H9 (cell line): Measurements from ENCODE around the gene LRWD1. TPM values are rescaled to one million over a fixed set of nuclear protein-coding genes. Genes with fewer than 3 reads are reported as not detected.

ENCODE experiments used
- DNase-seq: peaks from one replicate; pipeline ENCODE4 v3.0.0-alpha.2; 2017
- H2AFZ ChIP-seq: one replicate; pipeline ENCODE4 v1.6.1; 2013; ENCODE audit warnings: mild to moderate bottlenecking, low read length, control low read depth, moderate library complexity
- H2AK5ac ChIP-seq: 2 replicates; pipeline ENCODE4 v1.6.1; 2013; ENCODE audit warnings: low read length, control low read depth, mixed read lengths; ENCODE audit not compliant: insufficient read length
- H2BK120ac ChIP-seq: one replicate; pipeline ENCODE4 v1.6.1; 2013; ENCODE audit warnings: low read depth, mild to moderate bottlenecking, low read length, control low read depth, inconsistent platforms; ENCODE audit not compliant: poor library complexity, severe bottlenecking
- H2BK12ac ChIP-seq: 2 replicates; pipeline ENCODE4 v1.6.1; 2013; ENCODE audit warnings: low read length, control low read depth, mixed read lengths, low read depth; ENCODE audit not compliant: insufficient read length
- H2BK15ac ChIP-seq: 2 replicates; pipeline ENCODE4 v1.6.1; 2013; ENCODE audit warnings: low read depth, low read length, control low read depth
- H2BK20ac ChIP-seq: one replicate; pipeline ENCODE4 v1.6.1; 2013; ENCODE audit warnings: low read depth, mild to moderate bottlenecking, low read length, control low read depth, inconsistent platforms; ENCODE audit not compliant: poor library complexity, severe bottlenecking
- H2BK5ac ChIP-seq: 2 replicates; pipeline ENCODE4 v1.6.1; 2013; ENCODE audit warnings: low read length, control low read depth, mixed read lengths; ENCODE audit not compliant: insufficient read length
- H3K14ac ChIP-seq: 2 replicates; pipeline ENCODE4 v1.6.1; 2013; ENCODE audit warnings: low read length, control low read depth; ENCODE audit not compliant: insufficient read depth
- H3K18ac ChIP-seq: 2 replicates; pipeline ENCODE4 v1.6.1; 2013; ENCODE audit warnings: low read depth, mild to moderate bottlenecking, mixed read lengths, low read length, control low read depth; ENCODE audit not compliant: insufficient read length
- H3K23ac ChIP-seq: 2 replicates; pipeline ENCODE4 v1.6.1; 2013; ENCODE audit warnings: low read length, control low read depth, mixed read lengths, low read depth; ENCODE audit not compliant: insufficient read length
- H3K23me2 ChIP-seq: 2 replicates; pipeline ENCODE4 v1.6.1; 2013; ENCODE audit warnings: low read depth, mild to moderate bottlenecking, mixed read lengths, low read length, control low read depth; ENCODE audit not compliant: insufficient read length, poor library complexity, severe bottlenecking
- H3K27ac ChIP-seq: 2 replicates; pipeline ENCODE4 v1.5.1; 2013; ENCODE audit warnings: low read length, control low read depth, mixed read lengths, low read depth; ENCODE audit not compliant: insufficient read length
- H3K27me3 ChIP-seq: 2 replicates; pipeline ENCODE4 v1.6.1; 2013; ENCODE audit warnings: low read length, control low read depth, inconsistent platforms; ENCODE audit not compliant: insufficient read depth
- H3K4ac ChIP-seq: 2 replicates; pipeline ENCODE4 v1.6.1; 2013; ENCODE audit warnings: low read depth, mild to moderate bottlenecking, control low read depth, inconsistent platforms, low read length, moderate library complexity
- H3K4me1 ChIP-seq: 2 replicates; pipeline ENCODE4 v1.6.1; 2013; ENCODE audit warnings: low read length, control low read depth, inconsistent platforms; ENCODE audit not compliant: insufficient read depth
- H3K4me2 ChIP-seq: 2 replicates; pipeline ENCODE4 v1.6.1; 2013; ENCODE audit warnings: low read length, control low read depth, mixed read lengths; ENCODE audit not compliant: insufficient read length, insufficient read depth
- H3K56ac ChIP-seq: 2 replicates; pipeline ENCODE4 v1.6.1; 2013; ENCODE audit warnings: low read depth, mild to moderate bottlenecking, mixed read lengths, low read length, control low read depth; ENCODE audit not compliant: insufficient read length
- H3K79me1 ChIP-seq: 2 replicates; pipeline ENCODE4 v1.6.1; 2013; ENCODE audit warnings: low read depth, mild to moderate bottlenecking, moderate library complexity, low read length, control low read depth, inconsistent platforms; ENCODE audit not compliant: insufficient read depth, poor library complexity, severe bottlenecking
- H3K79me2 ChIP-seq: 2 replicates; pipeline ENCODE4 v1.6.1; 2013; ENCODE audit warnings: low read length, control low read depth, inconsistent platforms; ENCODE audit not compliant: insufficient read depth
- H3K9ac ChIP-seq: 2 replicates; pipeline ENCODE4 v1.6.1; 2013; ENCODE audit warnings: low read length, control low read depth, mixed read lengths; ENCODE audit not compliant: insufficient read length; ENCODE audit errors: extremely low read depth
- H3K9me3 ChIP-seq: one replicate; pipeline ENCODE4 v1.6.1; 2013; ENCODE audit warnings: low read depth, low read length, inconsistent platforms; ENCODE audit not compliant: control insufficient read depth
- H3T11ph ChIP-seq: one replicate; pipeline ENCODE4 v1.6.1; 2013; ENCODE audit warnings: mild to moderate bottlenecking, low read length, control low read depth, inconsistent platforms
- H4K20me1 ChIP-seq: one replicate; pipeline ENCODE4 v1.6.1; 2013; ENCODE audit not compliant: control insufficient read depth, insufficient read length, insufficient read depth
- H4K5ac ChIP-seq: 2 replicates; pipeline ENCODE4 v1.6.1; 2013; ENCODE audit warnings: low read depth, mild to moderate bottlenecking, mixed read lengths, low read length, control low read depth; ENCODE audit not compliant: insufficient read length
- H4K8ac ChIP-seq: replicated peaks from 2 replicates; pipeline ENCODE4 v1.6.1; 2013; ENCODE audit warnings: low read length, control low read depth, mixed read lengths, low read depth; ENCODE audit not compliant: insufficient read length
- H4K91ac ChIP-seq: 2 replicates; pipeline ENCODE4 v1.6.1; 2013; ENCODE audit warnings: low read depth, mild to moderate bottlenecking, moderate library complexity, mixed read lengths, low read length, control low read depth; ENCODE audit not compliant: insufficient read length
- H3K27ac Mint-ChIP-seq, 3 experiments: 2 replicates in 2 of 3; 3 replicates in 1 of 3; pipeline ENCODE4 v1.8.0; 2020 to 2021; ENCODE audit warnings: mixed read lengths in 3 of 3, mild to moderate bottlenecking in 1 of 3, moderate library complexity in 1 of 3
- H3K27me3 Mint-ChIP-seq: 2 replicates; pipeline ENCODE4 v1.8.0; 2021; ENCODE audit warnings: low read depth, mild to moderate bottlenecking, moderate library complexity, mixed read lengths
- H3K36me3 Mint-ChIP-seq, 3 experiments: 2 replicates in 2 of 3; 3 replicates in 1 of 3; pipeline ENCODE4 v1.8.0; 2020 to 2021; ENCODE audit warnings: low read depth in 3 of 3, mixed read lengths in 3 of 3; ENCODE audit not compliant: insufficient read depth in 1 of 3
- H3K4me1 Mint-ChIP-seq, 2 experiments: 2 replicates each; pipeline ENCODE4 v1.8.0; 2020; ENCODE audit warnings: mixed read lengths in 2 of 2
- H3K4me3 Mint-ChIP-seq, 2 experiments: 2 replicates in 1 of 2; 3 replicates in 1 of 2; pipeline ENCODE4 v1.8.0; 2020 to 2021; ENCODE audit warnings: mild to moderate bottlenecking in 2 of 2, mixed read lengths in 2 of 2, moderate library complexity in 1 of 2
- H3K9me3 Mint-ChIP-seq, 2 experiments: 2 replicates in 1 of 2; 3 replicates in 1 of 2; pipeline ENCODE4 v1.8.0; 2020; ENCODE audit warnings: mild to moderate bottlenecking in 2 of 2, mixed read lengths in 2 of 2, moderate library complexity in 1 of 2
- WGBS: extraction: QIAGEN DNeasy Blood & Tissue Kit; methylation state at CpG from one replicate; pipeline ENCODE4 v1.1.7; 2013; ENCODE audit warnings: missing lambda C conversion rate, low lambda C conversion rate, mixed read lengths; ENCODE audit not compliant: insufficient read length; ENCODE audit errors: extremely low coverage; 5-methylcytosine and 5-hydroxymethylcytosine counted together
- total RNA-seq: library from RNA; stranded (reverse); gene quantifications from 2 replicates; pipeline ENCODE4 v1.2.1, GENCODE V29; 2021
- TF ChIP-seq, protein P1 (sequence below): fragments of 200-600 bp; sonication (generic); conservative IDR thresholded peaks from 3 replicates; pipeline ENCODE4 v1.8.0; 2021; ENCODE audit warnings: antibody characterized with exemption, mild to moderate bottlenecking

Gene LRWD1
- total RNA-seq, 1 experiment from 2014 or later: 35.1 TPM

- H3K4me2 ChIP-seq: no peak overlapping the region
- peaks cover 8% of the 10 kb centered on the region in 2 experiments; a peak in 2 of 4 replicates for H3K4me1 Mint-ChIP-seq
- no peak overlapping the region for H2BK20ac ChIP-seq
- no peak overlapping the region for H3K9ac ChIP-seq
- H2BK12ac ChIP-seq: no peak overlapping the region
- no peak overlapping the region for H4K8ac ChIP-seq
- no peaks in the 10 kb centered on the region for H3K79me2 ChIP-seq
- H3K9me3 Mint-ChIP-seq: no peaks in the 10 kb centered on the region
- H3K18ac ChIP-seq: no peak overlapping the region
- no peak for DNase-seq
- H2AFZ ChIP-seq: no peak overlapping the region
- no peak overlapping the region for H3K56ac ChIP-seq
- H3K14ac ChIP-seq: no peak overlapping the region
- no peak overlapping the region for H2BK120ac ChIP-seq
- H3K27ac Mint-ChIP-seq: peak overlapping the region in 2 of 3 experiments; percentile 25 to 38; a peak in 1 of 7 replicates
- no peaks in the 10 kb centered on the region for H3K4me1 ChIP-seq
- no peaks in the 10 kb centered on the region for H3K27me3 ChIP-seq
- H3T11ph ChIP-seq: no peak overlapping the region
- H3K4ac ChIP-seq: no peak overlapping the region
- no peak overlapping the region for H3K4me3 Mint-ChIP-seq
- no CpG with 5 or more reads among the region's 8 CpGs for WGBS
- peaks cover 6% of the 10 kb centered on the region for H3K23me2 ChIP-seq
- H3K27ac ChIP-seq: no peak overlapping the region
- H2BK5ac ChIP-seq: no peak overlapping the region
- no peak overlapping the region for H4K5ac ChIP-seq
- peaks cover 2% of the 10 kb centered on the region; the same call in 1 of the 2 replicates for H3K27me3 Mint-ChIP-seq
- no peaks in the 10 kb centered on the region for H4K20me1 ChIP-seq
- H3K79me1 ChIP-seq: no peaks in the 10 kb centered on the region
- H3K23ac ChIP-seq: no peak overlapping the region
- TF ChIP-seq, protein P1, sequence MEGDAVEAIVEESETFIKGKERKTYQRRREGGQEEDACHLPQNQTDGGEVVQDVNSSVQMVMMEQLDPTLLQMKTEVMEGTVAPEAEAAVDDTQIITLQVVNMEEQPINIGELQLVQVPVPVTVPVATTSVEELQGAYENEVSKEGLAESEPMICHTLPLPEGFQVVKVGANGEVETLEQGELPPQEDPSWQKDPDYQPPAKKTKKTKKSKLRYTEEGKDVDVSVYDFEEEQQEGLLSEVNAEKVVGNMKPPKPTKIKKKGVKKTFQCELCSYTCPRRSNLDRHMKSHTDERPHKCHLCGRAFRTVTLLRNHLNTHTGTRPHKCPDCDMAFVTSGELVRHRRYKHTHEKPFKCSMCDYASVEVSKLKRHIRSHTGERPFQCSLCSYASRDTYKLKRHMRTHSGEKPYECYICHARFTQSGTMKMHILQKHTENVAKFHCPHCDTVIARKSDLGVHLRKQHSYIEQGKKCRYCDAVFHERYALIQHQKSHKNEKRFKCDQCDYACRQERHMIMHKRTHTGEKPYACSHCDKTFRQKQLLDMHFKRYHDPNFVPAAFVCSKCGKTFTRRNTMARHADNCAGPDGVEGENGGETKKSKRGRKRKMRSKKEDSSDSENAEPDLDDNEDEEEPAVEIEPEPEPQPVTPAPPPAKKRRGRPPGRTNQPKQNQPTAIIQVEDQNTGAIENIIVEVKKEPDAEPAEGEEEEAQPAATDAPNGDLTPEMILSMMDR: no peak
- no peak overlapping the region for H4K91ac ChIP-seq
- no peak overlapping the region for H2AK5ac ChIP-seq
- H2BK15ac ChIP-seq: no peak overlapping the region
- H3K36me3 Mint-ChIP-seq: peaks cover 7 to 46% (median 40%) of the 10 kb centered on the region in 3 experiments; a peak in 6 of 7 replicates
- H3K9me3 ChIP-seq: no peaks in the 10 kb centered on the region
Measured at GRCh38 chr7:102460467-102460866, 4.3 kb upstream of the LRWD1 start.
